Vagina (tissue), 2 donors: ENCODE measurements around the gene ATP7B.
"Not testable (repeated sequence)": the region's sequence is repeated elsewhere in the genome, so short reads cannot be mapped to it uniquely, and the experiment has no call there.

Experiments
- CTCF ChIP-seq, 3 experiments: fragments of 450-650 bp in 2 of 3; fragments of 200-600 bp in 1 of 3; sonication (generic) in 1 of 3; IDR thresholded peaks; one replicate each; pipeline ENCODE4 v1.5.1; 2017 to 2019; ENCODE audit warnings: antibody characterized with exemption in 3 of 3, mild to moderate bottlenecking in 2 of 3, moderate library complexity in 2 of 3
- POLR2A ChIP-seq, 2 donors: fragments of 450-650 bp; IDR thresholded peaks; one replicate each; pipeline ENCODE4 v1.6.1; 2017; ENCODE audit warnings: antibody characterized with exemption in 2 of 2, mild to moderate bottlenecking in 2 of 2, moderate library complexity in 2 of 2
- POLR2AphosphoS5 ChIP-seq, 2 donors: sonication (generic); formaldehyde crosslinking; IDR thresholded peaks; one replicate each; pipeline ENCODE4 v1.9.0; 2017; ENCODE audit warnings: antibody characterized with exemption in 2 of 2, mild to moderate bottlenecking in 2 of 2, low read depth in 1 of 2; ENCODE audit not compliant: insufficient read depth in 1 of 2

- TF ChIP-seq POLR2A (IDR thresholded peaks at IDR 0.05); CTCF (IDR thresholded peaks at IDR 0.05); POLR2AphosphoS5 (IDR thresholded peaks at IDR 0.05; ENCODE audit: insufficient read depth in 1 of 2, low read depth in 1 of 2): not testable (repeated sequence)
These were observed 102.0 kb downstream of the ATP7B start for GRCh38 chr13:51909265-51909664.
